Measurements from ENCODE around the gene ACVRL1. TPM values are rescaled to one million over a fixed set of nuclear protein-coding genes. Genes with fewer than 3 reads are reported as not detected.

ACVRL1 gene
- total and polyA plus RNA-seq, 4 donors = 76.1 to 186 (median 115) TPM

DNA sequence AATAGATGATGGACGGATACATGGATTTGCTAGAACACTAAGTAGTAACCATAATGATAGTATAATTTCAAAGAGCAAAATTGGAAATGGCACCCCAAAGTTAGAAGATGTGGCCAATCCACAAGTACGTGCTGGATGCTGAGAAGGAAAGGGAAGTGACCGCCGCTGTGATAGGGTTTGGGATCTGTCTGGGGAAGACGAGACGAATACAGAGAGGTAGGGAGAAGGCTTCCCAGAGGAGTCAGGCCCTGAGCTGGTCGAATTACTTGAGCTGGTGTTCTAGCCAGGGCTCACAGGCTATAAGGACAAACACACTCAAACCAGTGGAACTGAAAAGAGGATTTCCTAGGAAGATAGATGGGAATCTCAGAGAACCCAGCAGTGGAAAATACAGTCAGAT, 34.8 kb downstream of the ACVRL1 start:
- H3K27ac ChIP-seq (ENCODE audit: low read depth in 1 of 2, low read length in 1 of 2) = no peak overlapping the region
- ATAC-seq (ENCODE audit: insufficient read depth, low FRiP score) (no peak), DNase-seq (no peak)
- H3K9me3 ChIP-seq (ENCODE audit: control insufficient read depth in 4 of 4, insufficient read depth in 3 of 4, low read length in 3 of 4) = peaks cover 0 to 5% (median 2%) of the 10 kb centered on the region in 4 donors
- peaks cover 0 to 19% (median 7%) of the 10 kb centered on the region in 5 donors for H3K4me1 ChIP-seq (ENCODE audit: control insufficient read depth in 5 of 5, insufficient read depth in 5 of 5, low read length in 5 of 5)
- no peaks in the 10 kb centered on the region for H3K27me3 ChIP-seq (ENCODE audit: control insufficient read depth in 3 of 3, insufficient read depth in 3 of 3, low read length in 2 of 3)
- WGBS, 2 donors = 89 to 93% methylated on average over 7 of the region's 7 CpGs
- H3K9ac ChIP-seq (ENCODE audit: insufficient read depth in 1 of 2, low read length in 2 of 2) = no peak overlapping the region
- TF ChIP-seq, protein P1, sequence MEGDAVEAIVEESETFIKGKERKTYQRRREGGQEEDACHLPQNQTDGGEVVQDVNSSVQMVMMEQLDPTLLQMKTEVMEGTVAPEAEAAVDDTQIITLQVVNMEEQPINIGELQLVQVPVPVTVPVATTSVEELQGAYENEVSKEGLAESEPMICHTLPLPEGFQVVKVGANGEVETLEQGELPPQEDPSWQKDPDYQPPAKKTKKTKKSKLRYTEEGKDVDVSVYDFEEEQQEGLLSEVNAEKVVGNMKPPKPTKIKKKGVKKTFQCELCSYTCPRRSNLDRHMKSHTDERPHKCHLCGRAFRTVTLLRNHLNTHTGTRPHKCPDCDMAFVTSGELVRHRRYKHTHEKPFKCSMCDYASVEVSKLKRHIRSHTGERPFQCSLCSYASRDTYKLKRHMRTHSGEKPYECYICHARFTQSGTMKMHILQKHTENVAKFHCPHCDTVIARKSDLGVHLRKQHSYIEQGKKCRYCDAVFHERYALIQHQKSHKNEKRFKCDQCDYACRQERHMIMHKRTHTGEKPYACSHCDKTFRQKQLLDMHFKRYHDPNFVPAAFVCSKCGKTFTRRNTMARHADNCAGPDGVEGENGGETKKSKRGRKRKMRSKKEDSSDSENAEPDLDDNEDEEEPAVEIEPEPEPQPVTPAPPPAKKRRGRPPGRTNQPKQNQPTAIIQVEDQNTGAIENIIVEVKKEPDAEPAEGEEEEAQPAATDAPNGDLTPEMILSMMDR (IDR thresholded peaks at IDR 0.05; ENCODE audit: control extremely low read depth, extremely low read depth) = no peak
- no peaks in the 10 kb centered on the region for H3K36me3 ChIP-seq (ENCODE audit: control insufficient read depth in 4 of 4, insufficient read depth in 4 of 4, low read length in 4 of 4)
- H3K4me3 ChIP-seq = no peak overlapping the region

DNA sequence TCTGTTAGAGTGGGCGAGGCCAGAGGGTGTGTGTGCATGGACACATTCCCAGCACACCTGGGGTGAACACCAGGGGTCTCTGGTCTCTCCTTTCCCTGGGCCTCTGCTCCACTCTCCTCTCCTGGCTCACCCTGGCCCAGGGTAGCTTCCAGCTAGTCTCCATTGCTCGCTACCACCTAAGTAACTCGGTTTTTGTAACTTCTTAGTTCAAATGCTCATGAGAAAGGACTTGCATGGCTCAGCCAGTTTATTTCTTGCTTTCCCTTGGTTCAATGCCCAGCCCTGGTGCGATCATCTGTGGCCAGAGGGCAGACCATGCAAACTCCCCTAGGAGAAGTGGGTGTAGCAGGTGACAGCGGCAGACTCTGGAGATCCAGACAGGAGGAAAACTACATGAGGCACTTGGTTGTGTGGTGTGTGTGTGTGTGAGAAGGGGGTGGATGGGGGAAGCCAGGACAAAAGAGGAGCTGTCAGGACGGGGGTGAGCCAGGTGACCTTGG, 35.2 kb downstream of the ACVRL1 start:
- Histone ChIP-seq H3K9ac (ENCODE audit: insufficient read depth in 1 of 2, low read length in 2 of 2) (no peak overlapping the region), H3K27me3 (ENCODE audit: control insufficient read depth in 3 of 3, insufficient read depth in 3 of 3, low read length in 2 of 3) (no peaks in the 10 kb centered on the region), H3K9me3 (ENCODE audit: control insufficient read depth in 4 of 4, insufficient read depth in 3 of 4, low read length in 3 of 4) (peaks cover 0 to 5% (median 2%) of the 10 kb centered on the region in 4 donors), H3K4me1 (ENCODE audit: control insufficient read depth in 5 of 5, insufficient read depth in 5 of 5, low read length in 5 of 5) (peaks cover 0 to 19% (median 7%) of the 10 kb centered on the region in 5 donors), H3K36me3 (ENCODE audit: control insufficient read depth in 4 of 4, insufficient read depth in 4 of 4, low read length in 4 of 4) (no peaks in the 10 kb centered on the region), H3K27ac (ENCODE audit: low read depth in 1 of 2, low read length in 1 of 2) (no peak overlapping the region), H3K4me3 (no peak overlapping the region)
- ATAC-seq (ENCODE audit: insufficient read depth, low FRiP score) (no peak), DNase-seq (no peak)
- TF ChIP-seq, protein P1 (IDR thresholded peaks at IDR 0.05; ENCODE audit: control extremely low read depth, extremely low read depth) = no peak
- WGBS, 2 donors = 96% methylated on average over 6 of the region's 6 CpGs

DNA sequence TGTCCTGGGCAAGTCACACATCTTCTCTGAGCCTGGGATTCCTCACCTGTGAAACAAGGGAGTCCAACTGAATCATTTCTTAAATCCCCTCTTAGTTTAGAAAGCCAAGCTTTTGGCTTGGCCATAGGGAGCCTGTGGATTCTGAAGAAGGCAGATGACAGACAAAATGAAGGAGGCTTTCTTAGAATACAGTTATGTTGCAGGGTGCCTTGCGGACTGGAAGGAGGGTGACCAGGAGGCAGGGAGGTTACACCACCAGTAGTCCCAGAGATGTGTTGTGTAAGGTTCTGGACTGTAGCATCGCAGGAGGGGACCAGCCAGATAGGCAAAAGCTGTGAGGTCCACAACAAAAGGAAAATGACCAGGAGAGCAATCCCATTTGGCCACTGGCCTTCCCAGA, 36.0 kb downstream of the ACVRL1 start:
- Histone ChIP-seq H3K9ac (ENCODE audit: insufficient read depth in 1 of 2, low read length in 2 of 2) (no peak overlapping the region), H3K9me3 (ENCODE audit: control insufficient read depth in 4 of 4, insufficient read depth in 3 of 4, low read length in 3 of 4) (peaks cover 0 to 5% (median 2%) of the 10 kb centered on the region in 4 donors), H3K4me3 (no peak overlapping the region), H3K4me1 (ENCODE audit: control insufficient read depth in 5 of 5, insufficient read depth in 5 of 5, low read length in 5 of 5) (peaks cover 0 to 15% (median 7%) of the 10 kb centered on the region in 5 donors), H3K27me3 (ENCODE audit: control insufficient read depth in 3 of 3, insufficient read depth in 3 of 3, low read length in 2 of 3) (peaks cover 0 to 4% (median 0%) of the 10 kb centered on the region in 3 donors), H3K36me3 (ENCODE audit: control insufficient read depth in 4 of 4, insufficient read depth in 4 of 4, low read length in 4 of 4) (no peaks in the 10 kb centered on the region), H3K27ac (ENCODE audit: low read depth in 1 of 2, low read length in 1 of 2) (no peak overlapping the region)
- TF ChIP-seq, protein P1 (IDR thresholded peaks at IDR 0.05; ENCODE audit: control extremely low read depth, extremely low read depth) = no peak
- ATAC-seq (ENCODE audit: insufficient read depth, low FRiP score) = no peak
- 91 to 97% methylated on average over 2 of the region's 2 CpGs for WGBS, 2 donors
- DNase-seq = no peak
